ENCODE data around the gene MBOAT1.

MBOAT1 gene

GRCh38 chr6:20182069-20182468 lies 30.2 kb downstream of the MBOAT1 start:
- no peak for TF ChIP-seq ESRRG (CRISPR knock-in tag; IDR thresholded peaks at IDR 0.05)
- TF ChIP-seq CSRNP3 (CRISPR knock-in tag; IDR thresholded peaks at IDR 0.05) = no peak
- TF ChIP-seq ZNF70 (CRISPR knock-in tag; IDR thresholded peaks at IDR 0.05) = no peak
- no peak for TF ChIP-seq GLIS3 (CRISPR knock-in tag; IDR thresholded peaks at IDR 0.05)
- TF ChIP-seq ARNTL (CRISPR knock-in tag; IDR thresholded peaks at IDR 0.05; ENCODE audit: borderline replicate concordance, low read depth) = no peak
- no peak for TF ChIP-seq TCF4 (CRISPR knock-in tag; IDR thresholded peaks at IDR 0.05; ENCODE audit: borderline replicate concordance)
- no peak for TF ChIP-seq PPARA (CRISPR knock-in tag; IDR thresholded peaks at IDR 0.05; ENCODE audit: borderline replicate concordance)
- no peak for TF ChIP-seq CREB5 (CRISPR knock-in tag; IDR thresholded peaks at IDR 0.05; ENCODE audit: low read depth)
- ATAC-seq = no peak

- TF ChIP-seq SNAI2 (CRISPR knock-in tag; IDR thresholded peaks at IDR 0.05) = no peak
- TF ChIP-seq ESRRG (CRISPR knock-in tag; IDR thresholded peaks at IDR 0.05) = no peak
- TF ChIP-seq ISL1 (CRISPR knock-in tag; IDR thresholded peaks at IDR 0.05) = no peak
- TF ChIP-seq PPARA (CRISPR knock-in tag; IDR thresholded peaks at IDR 0.05; ENCODE audit: borderline replicate concordance) = no peak
- no peak for TF ChIP-seq GLIS3 (CRISPR knock-in tag; IDR thresholded peaks at IDR 0.05)
- no peak for TF ChIP-seq ZC3H10 (CRISPR knock-in tag; IDR thresholded peaks at IDR 0.05)
- no peak for TF ChIP-seq POU6F1 (CRISPR knock-in tag; IDR thresholded peaks at IDR 0.05; ENCODE audit: borderline replicate concordance, low read depth)
- TF ChIP-seq ARNTL (CRISPR knock-in tag; IDR thresholded peaks at IDR 0.05; ENCODE audit: borderline replicate concordance, low read depth) = no peak
- peak; percentile 76 for ATAC-seq
Measured at GRCh38 chr6:20180935-20181334, 31.3 kb downstream of the MBOAT1 start.

- ATAC-seq = peak; percentile 53; the same call in 2 of the 3 replicates
- 0 out of 2 replicates have a peak, but pooled peaks have one; percentile 34 for TF ChIP-seq ZNF8 (CRISPR knock-in tag; IDR thresholded peaks at IDR 0.05)
Measured at GRCh38 chr6:20179287-20180045, 32.8 kb downstream of the MBOAT1 start.

- TF ChIP-seq SNAI2 (CRISPR knock-in tag; IDR thresholded peaks at IDR 0.05) (no peak), CSRNP3 (CRISPR knock-in tag; IDR thresholded peaks at IDR 0.05) (no peak), BACH2 (CRISPR knock-in tag; IDR thresholded peaks at IDR 0.05; ENCODE audit: borderline replicate concordance) (no peak), ZNF565 (CRISPR knock-in tag; conservative IDR thresholded peaks at IDR 0.05; ENCODE audit: low read depth) (no peak), TOX (CRISPR knock-in tag; IDR thresholded peaks at IDR 0.05; ENCODE audit: borderline replicate concordance) (no peak), CREB5 (CRISPR knock-in tag; IDR thresholded peaks at IDR 0.05; ENCODE audit: low read depth) (no peak), ZFP30 (CRISPR knock-in tag; IDR thresholded peaks at IDR 0.05) (no peak), ZC3H10 (CRISPR knock-in tag; IDR thresholded peaks at IDR 0.05) (no peak), ESRRG (CRISPR knock-in tag; IDR thresholded peaks at IDR 0.05) (no peak), OSR1 (CRISPR knock-in tag; IDR thresholded peaks at IDR 0.05) (no peak), ZFP3 (CRISPR knock-in tag; IDR thresholded peaks at IDR 0.05) (no peak), ARNTL (CRISPR knock-in tag; IDR thresholded peaks at IDR 0.05; ENCODE audit: borderline replicate concordance, low read depth) (no peak), RARB (CRISPR knock-in tag; IDR thresholded peaks at IDR 0.05) (no peak), TCF4 (CRISPR knock-in tag; IDR thresholded peaks at IDR 0.05; ENCODE audit: borderline replicate concordance) (no peak)
- ATAC-seq = no peak
Measured at GRCh38 chr6:20178327-20178726, 33.9 kb downstream of the MBOAT1 start.

Measured in SK-N-SH treated with all-trans-retinoic acid at 6 μM for 48 hours (cell line).